Stimulated activated CD4-positive, alpha-beta T cell treated with anti-CD3 and anti-CD28 coated beads, Interleukin-1b, Interleukin-23, amount 100 ng/mL, for 1 hour (primary cell): ENCODE data around the gene HES4.

ENCODE experiments used
- DNase-seq, 2 donors: peaks; one replicate each; pipeline ENCODE4 v3.0.0-alpha.2; 2020; ENCODE audit warnings: low read depth in 2 of 2

The HES4 gene

GRCh38 chr1:965526-966134, 34.3 kb downstream of the HES4 start:
- no peak for DNase-seq

- no peak for DNase-seq
These were observed 35.0 kb downstream of the HES4 start for GRCh38 chr1:964691-965525.

DNA sequence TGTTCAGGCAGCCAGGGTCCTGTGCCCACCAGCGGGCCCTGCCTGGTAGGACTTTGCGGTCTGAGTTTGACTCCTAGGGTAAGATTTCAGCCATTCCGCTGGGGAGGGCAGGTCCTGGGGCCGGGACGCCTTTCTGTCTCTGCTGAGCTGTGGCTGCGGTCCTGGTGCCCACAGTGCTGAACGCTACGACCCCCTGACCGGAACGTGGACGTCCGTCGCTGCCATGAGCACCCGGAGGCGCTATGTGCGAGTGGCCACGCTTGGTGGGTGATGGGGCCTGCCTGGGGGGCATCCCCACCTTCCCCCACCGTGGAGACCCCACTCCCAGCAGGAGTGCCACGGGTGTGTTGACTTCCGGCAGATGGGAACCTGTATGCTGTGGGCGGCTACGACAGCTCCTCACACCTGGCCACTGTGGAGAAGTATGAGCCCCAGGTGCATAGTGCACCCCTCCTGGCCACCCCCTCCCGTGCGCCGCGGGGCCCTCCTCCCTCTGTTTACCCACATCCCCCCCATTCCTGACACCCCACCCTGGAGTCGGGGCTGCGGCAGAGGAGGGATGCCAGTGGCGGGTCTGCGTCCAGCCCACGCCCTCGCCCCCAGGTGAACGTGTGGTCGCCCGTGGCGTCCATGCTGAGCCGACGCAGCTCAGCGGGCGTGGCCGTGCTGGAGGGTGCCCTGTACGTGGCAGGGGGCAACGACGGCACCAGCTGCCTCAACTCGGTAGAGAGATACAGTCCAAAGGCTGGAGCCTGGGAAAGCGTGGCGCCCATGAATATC, 36.0 kb downstream of the HES4 start:
- DNase-seq = no peak

DNA sequence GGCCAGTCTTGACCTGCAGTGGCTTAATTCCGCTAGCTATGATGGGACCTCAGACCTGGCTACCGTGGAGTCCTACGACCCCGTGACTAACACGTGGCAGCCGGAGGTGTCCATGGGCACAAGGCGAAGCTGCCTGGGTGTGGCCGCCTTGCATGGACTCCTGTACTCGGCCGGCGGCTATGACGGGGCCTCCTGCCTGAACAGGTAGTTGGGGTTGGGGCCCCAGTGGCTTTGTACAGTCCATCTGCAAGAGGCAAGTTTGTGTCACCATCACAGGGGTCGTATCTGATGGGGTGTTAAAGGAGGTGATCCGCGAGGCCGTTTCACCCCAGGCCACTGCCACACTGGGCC, 36.6 kb downstream of the HES4 start:
- no peak for DNase-seq

DNA sequence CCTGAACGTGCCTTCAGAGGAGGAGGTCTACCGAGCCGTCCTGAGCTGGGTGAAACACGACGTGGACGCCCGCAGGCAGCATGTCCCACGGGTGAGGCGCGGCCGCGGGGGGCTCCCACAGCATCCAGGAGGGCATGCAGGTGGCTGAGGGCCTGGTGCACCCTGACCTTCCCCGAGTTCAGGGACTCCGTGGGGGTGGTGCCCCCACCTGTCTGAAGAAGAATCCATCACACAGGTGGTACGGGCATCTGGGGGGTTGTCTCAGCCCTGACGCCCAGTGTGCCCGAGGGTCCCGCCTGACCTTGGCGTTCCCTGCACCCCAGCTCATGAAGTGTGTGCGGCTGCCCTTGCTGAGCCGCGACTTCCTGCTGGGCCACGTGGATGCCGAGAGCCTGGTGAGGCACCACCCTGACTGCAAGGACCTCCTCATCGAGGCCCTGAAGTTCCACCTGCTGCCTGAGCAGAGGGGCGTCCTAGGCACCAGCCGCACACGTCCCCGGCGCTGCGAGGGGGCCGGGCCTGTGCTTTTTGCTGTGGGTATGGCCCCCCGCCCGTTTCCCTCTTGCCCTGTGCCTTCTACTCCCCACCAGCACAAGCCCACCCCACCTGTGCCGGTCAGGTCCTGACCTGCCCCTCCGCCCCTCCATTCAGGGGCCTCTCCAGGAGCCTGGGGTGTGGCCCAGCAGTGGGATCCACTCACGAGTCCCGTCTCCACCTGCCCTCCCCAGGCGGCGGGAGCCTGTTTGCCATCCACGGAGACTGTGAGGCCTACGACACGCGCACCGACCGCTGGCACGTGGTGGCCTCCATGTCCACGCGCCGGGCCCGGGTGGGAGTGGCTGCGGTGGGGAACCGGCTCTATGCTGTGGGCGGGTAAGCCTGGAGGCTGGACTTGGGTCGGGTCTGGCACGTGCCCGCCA, 37.3 kb downstream of the HES4 start:
- DNase-seq = no peak

DNA sequence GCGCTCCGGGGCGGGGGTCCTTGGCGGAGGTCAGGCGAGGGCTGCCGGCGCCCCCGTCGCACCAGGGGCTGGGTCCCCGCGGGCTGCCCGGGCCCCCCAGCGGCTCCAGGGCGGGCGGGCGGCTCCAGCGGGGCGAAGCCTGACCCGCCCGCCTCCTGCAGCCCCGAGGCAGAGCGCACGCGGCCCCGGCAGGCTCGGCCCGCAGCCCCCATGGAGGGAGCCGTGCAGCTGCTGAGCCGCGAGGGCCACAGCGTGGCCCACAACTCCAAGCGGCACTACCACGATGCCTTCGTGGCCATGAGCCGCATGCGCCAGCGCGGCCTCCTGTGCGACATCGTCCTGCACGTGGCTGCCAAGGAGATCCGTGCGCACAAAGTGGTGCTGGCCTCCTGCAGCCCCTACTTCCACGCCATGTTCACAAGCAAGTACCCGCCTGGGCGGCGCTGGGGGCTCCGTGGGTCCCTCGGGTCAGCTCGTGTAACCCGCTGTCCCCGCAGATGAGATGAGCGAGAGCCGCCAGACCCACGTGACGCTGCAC, 38.7 kb downstream of the HES4 start:
- DNase-seq = no peak

DNA sequence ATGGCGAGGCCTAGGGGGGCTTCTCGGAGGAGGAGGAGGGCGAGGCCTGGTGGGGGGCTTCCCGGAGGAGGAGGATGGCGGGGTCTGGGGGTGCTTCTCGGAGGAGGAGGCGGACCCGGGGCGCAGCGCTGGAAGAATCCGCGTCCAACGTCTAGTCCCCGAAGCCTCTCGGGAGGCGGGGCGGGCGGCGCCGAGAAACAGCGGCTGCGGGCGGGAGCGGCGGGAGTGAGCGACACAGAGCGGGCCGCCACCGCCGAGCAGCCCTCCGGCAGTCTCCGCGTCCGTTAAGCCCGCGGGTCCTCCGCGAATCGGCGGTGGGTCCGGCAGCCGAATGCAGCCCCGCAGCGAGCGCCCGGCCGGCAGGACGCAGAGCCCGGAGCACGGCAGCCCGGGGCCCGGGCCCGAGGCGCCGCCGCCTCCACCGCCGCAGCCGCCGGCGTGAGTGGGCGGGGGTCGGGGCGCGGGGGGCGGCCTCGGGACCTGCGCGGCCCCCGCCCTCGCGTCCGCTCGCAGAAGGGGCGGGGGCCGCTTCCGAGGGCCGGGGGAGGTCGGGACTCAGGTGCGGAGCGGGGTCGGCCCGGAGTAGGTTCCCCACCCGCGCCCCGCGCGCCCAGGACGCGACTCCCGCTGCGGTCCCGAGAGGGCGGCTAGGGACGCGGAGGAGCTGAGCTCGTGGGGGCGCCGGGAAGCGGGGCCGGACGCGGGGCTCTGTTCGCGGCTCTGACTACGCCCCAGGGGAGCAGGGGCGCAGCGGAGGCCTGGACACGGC, 39.4 kb downstream of the HES4 start, which contains the start of gene KLHL17:
Gene KLHL17, plus strand, starts transcription at position 222 of the 769 bp plus-strand sequence. Its CDS starts 110 bp downstream, at position 332.
- DNase-seq = peak; percentile 47 to 67

- DNase-seq = no peak
These were observed 40.0 kb downstream of the HES4 start for GRCh38 chr1:959731-960362.

GRCh38 chr1:958823-959730, 40.8 kb downstream of the HES4 start, which contains the start of gene NOC2L:
TSS of gene NOC2L (minus strand) at chr1:959256. CDS start at chr1:959240, 16 bp downstream.
- peak; percentile 93 to 99 for DNase-seq

GRCh38 chr1:956636-957035, 43.3 kb downstream of the HES4 start:
- DNase-seq = no peak

GRCh38 chr1:955474-955873, 44.4 kb downstream of the HES4 start:
- DNase-seq = no peak

DNA sequence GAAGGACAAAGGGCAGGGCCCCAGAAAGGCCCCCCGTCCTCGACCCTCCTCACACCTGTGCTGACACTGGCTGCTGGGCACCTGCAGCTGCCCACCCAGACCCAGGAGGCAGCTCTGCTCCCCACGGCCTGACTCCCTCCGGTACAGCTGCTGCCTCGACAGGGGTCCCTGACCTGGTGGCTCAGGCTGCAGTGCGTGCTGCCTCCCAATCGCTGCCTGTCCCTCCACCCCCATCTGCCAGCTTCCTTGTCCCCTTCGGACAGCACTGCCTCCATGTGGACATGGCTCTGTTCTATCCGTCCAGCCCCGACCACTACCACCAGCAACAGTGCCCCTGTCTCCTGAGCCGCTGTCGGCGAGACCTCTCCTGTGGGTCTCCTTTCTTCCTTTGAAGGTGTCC, 45.0 kb downstream of the HES4 start:
- DNase-seq = no peak

- DNase-seq = no peak
These were observed 46.2 kb downstream of the HES4 start for GRCh38 chr1:953524-954320.

DNA sequence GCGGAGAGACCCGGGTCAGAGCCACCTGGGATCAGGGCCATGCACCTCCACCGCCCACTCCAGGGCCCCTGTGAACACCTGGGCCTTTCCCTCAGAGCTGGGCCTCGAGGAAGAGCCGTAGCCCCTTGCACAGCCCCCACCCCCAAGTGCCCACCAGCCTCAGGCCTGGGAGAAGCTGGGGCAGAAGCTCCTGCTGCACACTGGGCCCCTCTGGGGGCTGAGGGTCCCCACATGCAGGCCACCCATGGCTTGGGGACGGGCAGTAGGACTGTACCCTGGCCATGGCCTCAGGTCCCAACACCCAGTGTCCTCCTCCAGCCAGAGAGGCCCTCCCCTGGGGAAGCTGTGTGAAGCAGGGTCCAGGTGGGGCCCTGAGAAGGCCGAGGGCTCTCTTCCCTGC, 47.3 kb downstream of the HES4 start:
- no peak for DNase-seq

- DNase-seq = no peak
These were observed 47.7 kb downstream of the HES4 start for GRCh38 chr1:952201-952600.

DNA sequence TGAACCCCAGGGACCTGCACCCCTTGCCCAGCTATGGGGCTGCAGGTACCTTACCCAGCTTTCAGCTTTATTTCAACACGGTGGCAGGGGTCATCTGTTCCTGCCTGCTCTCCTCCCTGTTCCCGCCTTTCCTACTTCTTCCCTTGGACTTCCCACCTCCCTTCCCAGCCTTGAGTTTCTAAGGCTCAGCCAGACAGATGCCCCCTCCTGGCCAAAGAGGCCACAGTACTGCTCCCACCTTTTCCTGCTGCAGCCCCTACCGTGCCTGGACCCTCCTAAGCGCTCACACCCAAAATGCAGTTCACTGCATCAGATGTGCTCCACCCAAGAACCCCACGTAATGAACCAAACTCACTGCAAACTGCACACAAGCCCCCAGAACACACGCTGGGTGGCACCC, 48.5 kb downstream of the HES4 start:
- DNase-seq = no peak

DNA sequence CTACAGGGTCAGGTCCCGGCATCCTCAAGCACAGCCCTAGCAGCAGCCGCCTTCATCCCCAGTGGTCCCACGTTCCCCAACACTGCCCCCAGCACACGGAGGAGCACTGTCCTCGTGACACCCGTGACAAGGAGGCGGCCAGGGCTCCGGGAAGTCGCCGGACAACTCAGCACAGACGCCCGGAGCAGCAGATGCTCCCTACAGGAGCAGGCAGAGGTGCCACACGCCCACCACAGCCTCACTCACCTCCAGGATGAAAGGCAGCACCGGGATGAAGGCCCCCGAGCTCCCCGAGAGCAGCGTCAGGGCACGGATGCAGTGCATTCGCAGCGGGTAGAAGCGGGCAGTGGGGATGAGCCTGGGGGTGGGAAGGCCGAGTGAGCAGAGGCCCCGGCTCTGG, 49.0 kb downstream of the HES4 start:
- no peak for DNase-seq

GRCh38 chr1:950268-950667, 49.6 kb downstream of the HES4 start:
- DNase-seq = no peak
